Measurements from ENCODE around the gene PARD6G.
"Not testable (repeated sequence)": the region's sequence is repeated elsewhere in the genome, so short reads cannot be mapped to it uniquely, and the experiment has no call there.

Gene PARD6G

GRCh38 chr18:80225685-80226084, 21.6 kb downstream of the PARD6G start:
- H3K4me1 ChIP-seq (ENCODE audit: control insufficient read depth, low read depth, low read length), result peaks cover 8% of the 10 kb centered on the region
- H3K27me3 ChIP-seq (ENCODE audit: control insufficient read depth, insufficient read depth, low read length), result no peaks in the 10 kb centered on the region
- H3K4me3 ChIP-seq (ENCODE audit: low read length), result no peak overlapping the region
- no peak overlapping the region for H3K9ac ChIP-seq (ENCODE audit: low read length)
- H3K27ac ChIP-seq (ENCODE audit: low read length), result no peak overlapping the region
- H3K9me3 ChIP-seq (ENCODE audit: control insufficient read depth, low read depth, low read length), result no peaks in the 10 kb centered on the region
- H3K36me3 ChIP-seq (ENCODE audit: control insufficient read depth, low read depth, low read length), result no peaks in the 10 kb centered on the region

GRCh38 chr18:80223581-80224148, 23.6 kb downstream of the PARD6G start:
- H3K4me3 ChIP-seq (ENCODE audit: low read length), result no peak overlapping the region
- no peak overlapping the region for H3K9ac ChIP-seq (ENCODE audit: low read length)
- H3K27ac ChIP-seq (ENCODE audit: low read length), result no peak overlapping the region
- H3K9me3 ChIP-seq (ENCODE audit: control insufficient read depth, low read depth, low read length), result no peaks in the 10 kb centered on the region
- peaks cover 8% of the 10 kb centered on the region for H3K4me1 ChIP-seq (ENCODE audit: control insufficient read depth, low read depth, low read length)
- H3K27me3 ChIP-seq (ENCODE audit: control insufficient read depth, insufficient read depth, low read length), result no peaks in the 10 kb centered on the region
- no peaks in the 10 kb centered on the region for H3K36me3 ChIP-seq (ENCODE audit: control insufficient read depth, low read depth, low read length)

DNA sequence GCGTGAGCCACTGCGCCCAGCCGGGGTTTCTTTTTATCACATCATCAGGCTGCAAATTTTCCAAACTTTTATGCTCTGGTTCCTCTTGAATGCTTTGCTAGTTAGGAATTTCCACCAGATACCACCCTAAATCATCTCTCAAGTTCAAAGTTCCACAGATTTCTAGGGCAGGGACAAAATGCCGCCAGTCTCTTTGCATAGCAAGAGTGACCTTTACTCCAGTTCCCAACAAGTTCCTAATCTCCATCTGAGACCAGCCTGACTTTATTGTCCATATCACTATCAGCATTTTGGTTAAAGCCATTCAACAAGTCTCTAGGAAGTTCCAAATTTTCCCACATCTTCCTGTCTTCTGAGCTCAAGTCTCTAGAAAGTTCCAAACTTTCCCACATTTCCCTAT, 27.8 kb downstream of the PARD6G start:
- H3K9ac ChIP-seq (ENCODE audit: low read length); H3K27me3 ChIP-seq (ENCODE audit: control insufficient read depth, insufficient read depth, low read length); H3K36me3 ChIP-seq (ENCODE audit: control insufficient read depth, low read depth, low read length); H3K4me3 ChIP-seq (ENCODE audit: low read length); H3K9me3 ChIP-seq (ENCODE audit: control insufficient read depth, low read depth, low read length); H3K27ac ChIP-seq (ENCODE audit: low read length); H3K4me1 ChIP-seq (ENCODE audit: control insufficient read depth, low read depth, low read length): not testable (repeated sequence)

DNA sequence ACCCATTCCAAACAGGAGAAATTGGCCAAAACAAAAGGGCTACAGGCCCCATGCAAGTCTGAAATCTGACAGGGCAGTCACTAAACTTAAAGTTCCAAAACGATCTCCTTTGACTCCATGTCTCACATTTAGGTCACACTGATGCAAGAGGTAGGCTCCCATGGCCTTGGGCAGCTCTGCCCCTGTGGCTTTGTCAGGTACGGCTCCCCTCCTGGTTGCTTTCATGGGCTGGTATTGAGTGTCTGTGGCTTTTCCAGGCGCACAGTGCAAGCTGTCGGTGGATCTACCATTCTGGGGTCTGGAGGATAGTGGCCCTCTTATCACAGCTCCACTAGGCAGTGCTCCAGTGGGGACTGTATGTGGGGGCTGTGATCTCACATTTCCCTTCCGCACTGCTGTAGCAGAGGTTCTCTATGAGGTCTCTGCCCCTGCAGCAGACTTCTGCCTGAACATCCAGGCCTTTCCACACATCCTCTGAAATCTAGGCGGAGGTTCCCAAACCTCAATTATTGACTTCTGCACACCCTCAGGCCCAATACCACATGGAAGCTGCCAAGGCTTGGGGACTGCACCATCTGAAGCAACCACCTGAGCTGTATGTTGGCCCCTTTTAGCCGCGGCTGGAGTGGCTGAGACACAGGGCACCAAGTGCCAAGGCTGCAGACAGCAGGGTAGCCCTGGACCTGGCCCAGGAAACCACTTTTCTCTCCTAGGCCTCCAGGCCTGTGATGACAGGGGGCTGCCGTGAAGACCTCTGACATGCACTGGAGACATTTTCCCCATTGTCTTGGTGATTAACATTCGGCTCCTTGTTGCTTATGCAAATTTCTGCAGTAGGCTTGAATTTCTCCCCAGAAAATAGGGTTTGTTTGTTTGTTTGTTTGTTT, 28.7 kb downstream of the PARD6G start:
- Histone ChIP-seq H3K4me3 (ENCODE audit: low read length) (no peak overlapping the region), H3K27ac (ENCODE audit: low read length) (no peak overlapping the region), H3K27me3 (ENCODE audit: control insufficient read depth, insufficient read depth, low read length) (no peaks in the 10 kb centered on the region), H3K9ac (ENCODE audit: low read length) (no peak overlapping the region), H3K36me3 (ENCODE audit: control insufficient read depth, low read depth, low read length) (no peaks in the 10 kb centered on the region), H3K9me3 (ENCODE audit: control insufficient read depth, low read depth, low read length) (no peaks in the 10 kb centered on the region), H3K4me1 (ENCODE audit: control insufficient read depth, low read depth, low read length) (no peaks in the 10 kb centered on the region)

DNA sequence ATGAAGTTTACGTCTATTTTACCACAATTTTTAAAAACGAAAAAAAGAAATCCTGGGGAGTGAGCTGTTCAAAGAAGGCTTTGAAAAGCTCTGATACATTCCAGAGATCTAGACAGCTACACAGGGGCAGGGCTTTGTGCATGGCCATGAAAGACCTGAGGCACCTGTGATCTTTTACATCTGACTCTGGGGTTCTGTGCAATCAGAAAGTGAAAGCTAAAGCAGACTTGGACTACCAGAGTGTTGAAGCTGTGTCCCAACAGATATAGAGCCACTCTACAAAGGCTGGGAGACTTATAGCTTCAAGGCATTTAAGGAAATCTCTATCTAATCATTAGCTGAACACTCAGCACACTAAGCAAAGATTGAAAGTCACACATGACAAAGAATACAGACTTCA, 34.1 kb downstream of the PARD6G start:
- Histone ChIP-seq H3K4me3 (ENCODE audit: low read length) (no peak overlapping the region), H3K27ac (ENCODE audit: low read length) (no peak overlapping the region), H3K36me3 (ENCODE audit: control insufficient read depth, low read depth, low read length) (no peaks in the 10 kb centered on the region), H3K9me3 (ENCODE audit: control insufficient read depth, low read depth, low read length) (no peaks in the 10 kb centered on the region), H3K9ac (ENCODE audit: low read length) (no peak overlapping the region), H3K4me1 (ENCODE audit: control insufficient read depth, low read depth, low read length) (no peaks in the 10 kb centered on the region), H3K27me3 (ENCODE audit: control insufficient read depth, insufficient read depth, low read length) (no peaks in the 10 kb centered on the region)

GRCh38 chr18:80210312-80211083, 36.8 kb downstream of the PARD6G start:
- Histone ChIP-seq H3K4me1 (ENCODE audit: control insufficient read depth, low read depth, low read length) (peaks cover under 1% of the 10 kb centered on the region), H3K9ac (ENCODE audit: low read length) (no peak overlapping the region), H3K36me3 (ENCODE audit: control insufficient read depth, low read depth, low read length) (no peaks in the 10 kb centered on the region), H3K27me3 (ENCODE audit: control insufficient read depth, insufficient read depth, low read length) (no peaks in the 10 kb centered on the region), H3K4me3 (ENCODE audit: low read length) (no peak overlapping the region), H3K27ac (ENCODE audit: low read length) (no peak overlapping the region), H3K9me3 (ENCODE audit: control insufficient read depth, low read depth, low read length) (no peaks in the 10 kb centered on the region)

- Histone ChIP-seq H3K4me3 (ENCODE audit: low read length) (no peak overlapping the region), H3K9me3 (ENCODE audit: control insufficient read depth, low read depth, low read length) (no peaks in the 10 kb centered on the region), H3K4me1 (ENCODE audit: control insufficient read depth, low read depth, low read length) (peaks cover 4% of the 10 kb centered on the region), H3K36me3 (ENCODE audit: control insufficient read depth, low read depth, low read length) (no peaks in the 10 kb centered on the region), H3K27me3 (ENCODE audit: control insufficient read depth, insufficient read depth, low read length) (no peaks in the 10 kb centered on the region), H3K27ac (ENCODE audit: low read length) (no peak overlapping the region), H3K9ac (ENCODE audit: low read length) (no peak overlapping the region)
These were observed 38.7 kb downstream of the PARD6G start for GRCh38 chr18:80208620-80209019.

GRCh38 chr18:80205294-80205693, 42.0 kb downstream of the PARD6G start:
- Histone ChIP-seq H3K27me3 (ENCODE audit: control insufficient read depth, insufficient read depth, low read length) (no peaks in the 10 kb centered on the region), H3K36me3 (ENCODE audit: control insufficient read depth, low read depth, low read length) (no peaks in the 10 kb centered on the region), H3K27ac (ENCODE audit: low read length) (no peak overlapping the region), H3K4me3 (ENCODE audit: low read length) (no peak overlapping the region), H3K9ac (ENCODE audit: low read length) (no peak overlapping the region), H3K4me1 (ENCODE audit: control insufficient read depth, low read depth, low read length) (peaks cover 4% of the 10 kb centered on the region), H3K9me3 (ENCODE audit: control insufficient read depth, low read depth, low read length) (no peaks in the 10 kb centered on the region)

GRCh38 chr18:80204142-80204541, 43.2 kb downstream of the PARD6G start:
- Histone ChIP-seq H3K4me1 (ENCODE audit: control insufficient read depth, low read depth, low read length) (peaks cover 4% of the 10 kb centered on the region), H3K27ac (ENCODE audit: low read length) (no peak overlapping the region), H3K4me3 (ENCODE audit: low read length) (no peak overlapping the region), H3K9ac (ENCODE audit: low read length) (no peak overlapping the region), H3K9me3 (ENCODE audit: control insufficient read depth, low read depth, low read length) (no peaks in the 10 kb centered on the region), H3K36me3 (ENCODE audit: control insufficient read depth, low read depth, low read length) (no peaks in the 10 kb centered on the region), H3K27me3 (ENCODE audit: control insufficient read depth, insufficient read depth, low read length) (no peaks in the 10 kb centered on the region)

DNA sequence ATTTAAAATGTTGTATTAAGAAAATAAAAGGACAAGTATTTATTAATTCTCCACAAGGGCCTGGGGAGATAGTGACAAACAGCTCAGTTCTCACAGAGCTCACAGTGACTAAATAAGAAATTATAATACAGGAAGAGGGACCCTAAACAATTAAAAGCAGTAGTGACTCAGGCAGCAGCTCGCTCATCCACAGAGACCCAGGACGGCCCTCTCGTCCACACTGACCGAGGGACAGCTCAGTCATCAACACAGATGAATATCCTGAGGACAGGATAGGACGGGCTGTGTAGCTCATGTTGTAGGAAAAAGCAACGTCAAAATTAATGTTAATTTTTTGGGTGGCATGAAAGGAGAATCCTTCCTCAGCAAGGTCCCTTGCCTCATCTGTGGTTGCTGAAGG, 44.1 kb downstream of the PARD6G start:
- no peaks in the 10 kb centered on the region for H3K9me3 ChIP-seq (ENCODE audit: control insufficient read depth, low read depth, low read length)
- no peak overlapping the region for H3K27ac ChIP-seq (ENCODE audit: low read length)
- H3K4me3 ChIP-seq (ENCODE audit: low read length), result no peak overlapping the region
- no peaks in the 10 kb centered on the region for H3K27me3 ChIP-seq (ENCODE audit: control insufficient read depth, insufficient read depth, low read length)
- H3K9ac ChIP-seq (ENCODE audit: low read length), result no peak overlapping the region
- no peaks in the 10 kb centered on the region for H3K36me3 ChIP-seq (ENCODE audit: control insufficient read depth, low read depth, low read length)
- H3K4me1 ChIP-seq (ENCODE audit: control insufficient read depth, low read depth, low read length), result peaks cover 4% of the 10 kb centered on the region

- Histone ChIP-seq H3K4me3 (ENCODE audit: low read length) (no peak overlapping the region), H3K36me3 (ENCODE audit: control insufficient read depth, low read depth, low read length) (no peaks in the 10 kb centered on the region), H3K4me1 (ENCODE audit: control insufficient read depth, low read depth, low read length) (peaks cover 10% of the 10 kb centered on the region), H3K27ac (ENCODE audit: low read length) (no peak overlapping the region), H3K27me3 (ENCODE audit: control insufficient read depth, insufficient read depth, low read length) (no peaks in the 10 kb centered on the region), H3K9ac (ENCODE audit: low read length) (no peak overlapping the region), H3K9me3 (ENCODE audit: control insufficient read depth, low read depth, low read length) (no peaks in the 10 kb centered on the region)
These were observed 44.9 kb downstream of the PARD6G start for GRCh38 chr18:80202264-80202998.

All from iPS-18a (cell line).